WI38 (cell line): ENCODE measurements around the gene JSRP1.

Source experiments
- H3K4me3 ChIP-seq: 2 replicates; pipeline ENCODE4 v1.5.1; 2011; ENCODE audit warnings: low read depth, mild to moderate bottlenecking, control low read depth, low read length
- CTCF ChIP-seq: IDR thresholded peaks from 2 replicates; pipeline ENCODE4 v1.5.1; 2012; ENCODE audit warnings: low read depth, mild to moderate bottlenecking, control low read depth, low read length

JSRP1 gene

GRCh38 chr19:2212861-2213711 is 43.1 kb downstream of the JSRP1 start:
- H3K4me3 ChIP-seq = no peak overlapping the region
- no peak for TF ChIP-seq CTCF

GRCh38 chr19:2210987-2211740 is 45.1 kb downstream of the JSRP1 start:
- TF ChIP-seq CTCF = no peak
- no peak overlapping the region for H3K4me3 ChIP-seq

GRCh38 chr19:2210206-2210605 is 46.0 kb downstream of the JSRP1 start:
- no peak overlapping the region for H3K4me3 ChIP-seq
- no peak for TF ChIP-seq CTCF

GRCh38 chr19:2209408-2209807 is 46.8 kb downstream of the JSRP1 start:
- no peak for TF ChIP-seq CTCF
- no peak overlapping the region for H3K4me3 ChIP-seq

- TF ChIP-seq CTCF = no peak
- H3K4me3 ChIP-seq = no peak overlapping the region
Observed at GRCh38 chr19:2208975-2209374, 47.2 kb downstream of the JSRP1 start.

GRCh38 chr19:2207991-2208860 is 48.0 kb downstream of the JSRP1 start:
- TF ChIP-seq CTCF = no peak
- H3K4me3 ChIP-seq = no peak overlapping the region
